GM13976 (cell line): Measurements from ENCODE around the gene CALU.

Experiments used
- DNase-seq: peaks from one replicate; pipeline ENCODE4 v3.0.0; 2012; ENCODE audit warnings: low spot score
- in situ Hi-C: fragments of 300-500 bp; cut with MboI; formaldehyde crosslinking; loops from one replicate; pipeline ENCODE4 v1.12.0; 2022; ENCODE audit warnings: low sequenced_read_pairs, mixed read lengths, inconsistent platforms; ENCODE audit not compliant: unreplicated experiment
- TF ChIP-seq, protein P1 (sequence below): IDR thresholded peaks from 2 replicates; pipeline ENCODE4 v1.5.1; 2012; ENCODE audit warnings: borderline replicate concordance, mild to moderate bottlenecking; ENCODE audit not compliant: insufficient read depth; ENCODE audit errors: extremely low read depth, missing control alignments, control extremely low read depth

CALU gene

DNA sequence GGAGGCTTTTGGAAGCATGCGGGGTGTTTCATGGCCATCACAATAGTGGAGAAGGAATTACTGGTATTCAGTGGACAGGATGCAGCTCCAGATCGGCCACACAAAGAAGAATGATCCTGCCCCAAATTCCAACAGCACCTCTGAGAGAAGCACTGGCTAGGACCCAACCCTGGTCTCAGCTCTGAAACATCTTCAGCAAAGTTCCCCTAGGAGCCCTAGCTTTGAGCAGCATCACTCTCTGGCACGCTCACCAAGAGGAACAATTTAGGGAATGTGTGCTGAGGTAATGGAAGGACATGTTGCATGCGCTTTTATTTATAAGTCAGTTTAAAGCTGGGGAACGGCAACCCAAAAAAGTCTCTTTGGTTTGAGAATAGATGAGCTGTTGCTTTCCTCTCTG, 42.0 kb downstream of the CALU start:
- DNase-seq, result no peak
- TF ChIP-seq, protein P1, sequence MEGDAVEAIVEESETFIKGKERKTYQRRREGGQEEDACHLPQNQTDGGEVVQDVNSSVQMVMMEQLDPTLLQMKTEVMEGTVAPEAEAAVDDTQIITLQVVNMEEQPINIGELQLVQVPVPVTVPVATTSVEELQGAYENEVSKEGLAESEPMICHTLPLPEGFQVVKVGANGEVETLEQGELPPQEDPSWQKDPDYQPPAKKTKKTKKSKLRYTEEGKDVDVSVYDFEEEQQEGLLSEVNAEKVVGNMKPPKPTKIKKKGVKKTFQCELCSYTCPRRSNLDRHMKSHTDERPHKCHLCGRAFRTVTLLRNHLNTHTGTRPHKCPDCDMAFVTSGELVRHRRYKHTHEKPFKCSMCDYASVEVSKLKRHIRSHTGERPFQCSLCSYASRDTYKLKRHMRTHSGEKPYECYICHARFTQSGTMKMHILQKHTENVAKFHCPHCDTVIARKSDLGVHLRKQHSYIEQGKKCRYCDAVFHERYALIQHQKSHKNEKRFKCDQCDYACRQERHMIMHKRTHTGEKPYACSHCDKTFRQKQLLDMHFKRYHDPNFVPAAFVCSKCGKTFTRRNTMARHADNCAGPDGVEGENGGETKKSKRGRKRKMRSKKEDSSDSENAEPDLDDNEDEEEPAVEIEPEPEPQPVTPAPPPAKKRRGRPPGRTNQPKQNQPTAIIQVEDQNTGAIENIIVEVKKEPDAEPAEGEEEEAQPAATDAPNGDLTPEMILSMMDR, result no peak
- in situ Hi-C loops, result no loop called here

DNA sequence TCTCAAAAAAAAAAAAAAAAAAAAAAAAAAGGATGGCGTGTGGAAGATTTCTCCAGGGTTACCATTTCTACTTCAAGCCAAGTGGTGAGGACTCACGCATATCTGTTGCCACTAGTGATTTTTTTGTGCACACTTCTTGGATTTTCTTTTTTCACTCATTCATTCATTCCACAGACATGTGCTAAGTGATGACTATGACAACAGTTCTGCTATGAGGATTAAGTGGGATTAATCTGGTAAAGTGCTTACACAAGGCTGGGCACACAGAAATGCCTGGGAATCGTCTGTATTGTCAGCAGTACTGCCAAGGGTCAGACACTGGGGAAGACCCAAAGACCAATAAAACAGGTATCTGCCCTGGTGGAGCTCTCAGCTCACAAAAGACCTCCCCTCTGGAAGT, 42.7 kb downstream of the CALU start:
- in situ Hi-C loops, result no loop called here
- TF ChIP-seq, protein P1, result no peak
- no peak for DNase-seq

DNA sequence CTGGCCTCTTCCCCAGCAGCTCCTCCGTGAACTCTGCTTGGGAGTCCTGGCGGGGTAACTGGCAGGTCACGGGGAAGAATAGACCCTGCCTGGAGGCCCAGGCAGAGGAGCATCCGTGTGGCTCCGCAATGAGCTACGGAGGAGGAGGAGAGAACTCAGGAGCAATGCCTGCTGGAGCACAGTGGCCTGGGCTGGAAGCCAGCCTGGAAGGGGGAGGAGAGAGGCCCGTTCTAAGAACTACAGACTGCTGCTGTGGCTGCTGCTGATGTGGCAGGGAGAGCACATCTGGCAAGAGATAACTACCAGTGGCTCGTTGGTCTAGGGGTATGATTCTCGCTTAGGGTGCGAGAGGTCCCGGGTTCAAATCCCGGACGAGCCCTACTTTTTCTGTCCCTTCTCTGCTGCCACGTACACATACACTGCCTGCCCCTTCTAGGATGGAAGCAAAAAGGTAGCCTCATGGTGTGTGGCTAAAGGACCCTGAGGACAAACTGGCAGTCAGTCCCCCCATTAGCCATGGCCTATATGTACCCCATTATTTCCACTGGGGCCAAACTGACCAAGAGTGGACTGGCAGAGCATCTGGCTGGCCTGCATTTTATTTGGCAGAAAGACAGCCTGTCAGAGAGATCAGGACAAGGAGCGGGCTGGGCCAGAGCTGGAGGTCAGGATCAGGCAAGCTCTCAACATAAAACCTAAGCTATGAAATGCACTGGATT, 44.1 kb downstream of the CALU start:
- DNase-seq, result no peak

DNA sequence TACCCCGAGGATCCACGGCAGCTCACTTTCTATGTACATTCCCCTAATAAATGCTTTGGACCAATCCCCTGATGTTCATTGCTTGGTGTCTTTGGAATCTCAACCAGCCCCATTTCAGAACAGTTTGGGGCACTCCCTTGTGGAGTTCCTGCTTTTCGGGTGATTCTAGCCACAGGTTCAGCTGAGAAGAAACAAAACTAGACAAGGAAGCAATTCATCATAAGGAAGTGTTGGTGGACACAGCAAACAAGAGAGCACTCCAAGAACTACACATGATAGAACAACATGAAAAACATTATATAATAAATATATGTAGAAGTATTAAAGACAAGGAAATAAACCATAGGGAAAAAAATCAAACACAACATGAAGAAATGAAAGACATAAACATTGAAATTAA, 46.6 kb downstream of the CALU start:
- in situ Hi-C loops, result no loop called here

More for the DNA sequence above, 44.1 kb downstream of the CALU start:
- TF ChIP-seq, protein P1, result no peak
- in situ Hi-C loops, result no loop called here

DNA sequence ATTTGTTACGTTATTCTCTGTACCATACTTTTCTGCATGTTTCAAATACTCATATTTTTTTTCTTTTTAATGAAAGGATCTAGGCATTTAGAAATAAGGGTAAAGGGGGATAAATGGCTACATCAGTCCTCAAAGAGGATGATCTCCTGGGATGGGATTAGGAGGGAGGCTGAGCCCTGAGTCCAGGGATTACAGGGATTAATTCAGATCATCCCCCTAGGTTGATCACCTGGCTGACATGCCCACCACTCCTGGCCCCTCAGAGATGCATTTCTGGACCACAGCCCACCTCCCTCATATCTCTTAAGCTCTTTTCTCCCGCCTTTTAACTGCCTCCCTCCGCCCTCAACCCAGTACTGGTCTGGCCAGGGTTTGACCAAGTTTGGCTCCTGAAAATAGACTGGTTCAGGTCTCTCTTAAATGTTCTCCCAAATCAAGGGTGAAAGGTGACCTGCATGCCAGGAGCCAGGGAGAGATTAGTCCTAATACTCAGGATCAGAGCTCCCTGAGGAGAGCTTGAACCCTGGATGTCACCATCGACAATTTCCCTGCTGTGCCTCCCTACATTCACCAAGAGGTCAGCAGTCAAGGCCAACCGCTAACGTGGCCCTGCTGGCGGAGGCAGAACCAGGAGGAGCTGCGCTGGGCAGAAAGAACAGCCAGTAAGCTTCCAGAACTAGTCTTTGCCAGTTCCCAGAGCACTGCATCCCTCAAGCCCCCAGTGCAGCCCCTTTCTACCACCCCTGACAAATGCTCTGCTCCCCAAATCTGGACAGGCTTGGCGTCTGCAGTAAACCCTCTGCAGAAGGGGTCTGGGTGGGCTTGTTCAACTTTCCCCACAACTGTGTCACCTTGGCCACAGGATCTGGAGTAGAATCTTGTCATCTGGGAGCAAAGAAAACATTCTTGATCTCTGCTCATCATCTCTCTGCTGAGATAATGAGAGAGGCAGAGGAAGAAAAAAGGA, 49.6 kb downstream of the CALU start:
- DNase-seq, result no peak

More for the DNA sequence above, 46.6 kb downstream of the CALU start:
- no peak for DNase-seq
- TF ChIP-seq, protein P1, result no peak

More for the DNA sequence above, 49.6 kb downstream of the CALU start:
- TF ChIP-seq, protein P1, result no peak
- in situ Hi-C loops, result no loop called here
